ENCODE results near the gene NFKBIB. TPM values are rescaled to one million over a fixed set of nuclear protein-coding genes. Genes with fewer than 3 reads are reported as not detected.

NFKBIB gene
- total and polyA plus RNA-seq, 2 of the 8 experiments (the other 6 are each of a cell fraction or from before 2014, with no cell fraction given), result 37.3 to 44.1 TPM

DNA sequence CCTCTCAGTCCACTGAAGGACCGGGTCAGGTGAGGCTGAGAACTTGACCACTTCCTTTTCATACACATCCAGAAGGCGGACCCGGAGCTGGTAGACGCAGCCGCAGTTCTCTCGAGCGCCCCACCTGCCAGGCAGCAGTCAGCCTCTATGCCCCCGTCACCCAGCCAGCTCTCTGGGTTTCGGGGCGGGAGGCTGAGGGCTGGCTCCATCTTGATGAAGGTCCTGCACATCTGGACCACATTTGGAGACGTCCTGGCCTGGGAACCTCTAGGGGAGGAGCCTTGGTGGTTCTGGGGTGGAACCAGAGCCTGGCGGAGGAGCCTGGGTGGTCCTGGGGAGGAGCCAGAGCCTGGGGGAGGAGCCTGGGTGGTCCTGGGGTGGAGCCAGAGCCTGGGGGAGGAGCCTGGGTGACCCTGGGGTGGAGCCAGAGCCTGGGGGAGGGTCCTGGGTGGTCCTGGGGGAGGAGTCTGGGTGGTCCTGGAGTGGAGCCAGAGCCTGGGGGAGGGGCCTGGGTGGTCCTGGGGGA lies 45.3 kb downstream of the NFKBIB start:
- no peak overlapping the region for H3K4me3 ChIP-seq (ENCODE audit: extremely low read depth in 1 of 4, insufficient read depth in 2 of 4, low read depth in 3 of 4, low read length in 4 of 4)
- H2BK120ac ChIP-seq (replicated peaks; ENCODE audit: low read depth, low read length), result no peak overlapping the region
- FAIRE-seq, result no peak
- TF ChIP-seq GABPA (IDR thresholded peaks at IDR 0.05; ENCODE audit: borderline replicate concordance, insufficient read depth, low read length) (no peak), NANOG (IDR thresholded peaks at IDR 0.05; ENCODE audit: insufficient read depth, low read depth, low read length, poor library complexity, severe bottlenecking) (no peak)
- TF ChIP-seq, protein P1, sequence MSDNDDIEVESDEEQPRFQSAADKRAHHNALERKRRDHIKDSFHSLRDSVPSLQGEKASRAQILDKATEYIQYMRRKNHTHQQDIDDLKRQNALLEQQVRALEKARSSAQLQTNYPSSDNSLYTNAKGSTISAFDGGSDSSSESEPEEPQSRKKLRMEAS (IDR thresholded peaks at IDR 0.05), result no peak
- peaks cover 0 to under 1% (median 0%) of the 10 kb centered on the region in 4 experiments; a peak in 2 of 7 replicates for H3K4me1 ChIP-seq (replicated peaks in 1 of 4; ENCODE audit: control insufficient read depth in 3 of 4, insufficient read depth in 4 of 4, low read length in 3 of 4)
- no peak for DNase-seq (ENCODE audit: low read depth in 1 of 2, low spot score in 2 of 2)
- H4K8ac ChIP-seq (ENCODE audit: extremely low read depth, insufficient read depth, low read length), result no peak overlapping the region
- H3K79me2 ChIP-seq (ENCODE audit: control insufficient read depth in 1 of 2, insufficient read depth in 2 of 2, low read length in 2 of 2), result no peaks in the 10 kb centered on the region
- peaks cover 0 to 1% of the 10 kb centered on the region in 2 experiments for H4K20me1 ChIP-seq (replicated peaks in 1 of 2; ENCODE audit: control insufficient read depth in 1 of 2, insufficient read depth in 2 of 2, low read length in 2 of 2)
- peaks cover 0 to 4% (median 0%) of the 10 kb centered on the region in 4 experiments; a peak in 2 of 8 replicates for H3K36me3 ChIP-seq (ENCODE audit: control insufficient read depth in 2 of 4, insufficient read depth in 4 of 4, low read length in 3 of 4)
- no peak overlapping the region for H3K27ac ChIP-seq (ENCODE audit: low read depth, low read length)
- no peak overlapping the region for H3K14ac ChIP-seq (ENCODE audit: insufficient read length)
- CTCF ChIA-PET (ENCODE audit: partially characterized antibody), result interaction anchor here (14.5 kb wide), 1 partner anchor 12 kb away, joined by 120 read pairs; the partner anchor contains the start of genes MRPS12 and SARS2
- no peak overlapping the region for H2BK20ac ChIP-seq (ENCODE audit: low read length)
- no peak overlapping the region for H3K4ac ChIP-seq (replicated peaks; ENCODE audit: insufficient read length, low read depth, low read length)
- H2AFZ ChIP-seq (ENCODE audit: low read length), result no peak overlapping the region
- POLR2A ChIA-PET (ENCODE audit: partially characterized antibody), result interaction anchor here (1.2 to 2.2 kb wide), 2 partner anchors 10 to 12 kb away, joined by 6 to 7 read pairs; no protein-coding TSS in a partner anchor
- H3K23me2 ChIP-seq (ENCODE audit: low read depth, low read length), result peaks cover 3% of the 10 kb centered on the region; the same call in 1 of the 2 replicates
- no peak overlapping the region for H3K4me2 ChIP-seq (ENCODE audit: insufficient read depth in 1 of 2, low read depth in 2 of 2, low read length in 2 of 2)
- no peak overlapping the region for H3K18ac ChIP-seq (ENCODE audit: extremely low read depth, low read length)
- H2BK15ac ChIP-seq (ENCODE audit: low read length), result no peak overlapping the region
- no peaks in the 10 kb centered on the region for H3K27me3 ChIP-seq (replicated peaks in 1 of 4; ENCODE audit: control insufficient read depth in 3 of 4, extremely low read depth in 1 of 4, insufficient read depth in 3 of 4, low read length in 3 of 4)
- H3K79me1 ChIP-seq (ENCODE audit: low read depth, low read length), result no peaks in the 10 kb centered on the region
- no peak overlapping the region for H4K5ac ChIP-seq (ENCODE audit: insufficient read length, low read depth, low read length)
- H2BK5ac ChIP-seq (ENCODE audit: low read depth, low read length), result no peak overlapping the region
- H2BK12ac ChIP-seq (ENCODE audit: low read depth, low read length), result no peak overlapping the region
- H3K9me3 ChIP-seq (ENCODE audit: insufficient read depth in 2 of 2, low read depth in 1 of 2, low read length in 1 of 2), result no peaks in the 10 kb centered on the region
- H2AK5ac ChIP-seq (ENCODE audit: low read depth, low read length), result no peak overlapping the region
- H3K9ac ChIP-seq (replicated peaks in 1 of 4; ENCODE audit: extremely low read depth in 1 of 4, low read depth in 3 of 4, low read length in 3 of 4), result no peak overlapping the region
- no peak overlapping the region for H4K91ac ChIP-seq (replicated peaks; ENCODE audit: insufficient read length, low read length)
- no peak overlapping the region for H3K23ac ChIP-seq (ENCODE audit: insufficient read length)
- H3K56ac ChIP-seq (replicated peaks; ENCODE audit: insufficient read length, low read depth, low read length), result no peak overlapping the region
- WGBS, 2 experiments (ENCODE audit: extremely low coverage in 1 of 2, insufficient coverage in 1 of 2, insufficient read length in 1 of 2, insufficient replicate concordance in 2 of 2, low coverage in 1 of 2, low lambda C conversion rate in 2 of 2, missing lambda C conversion rate in 1 of 2), result 80% methylated on average over 8 of the region's 12 CpGs; no CpG with 5 or more reads in 1 of the 2 experiments

Data from H1 (cell line).